ENCODE results near the gene CELSR1.

Gene CELSR1

GRCh38 chr22:46469711-46470110, 67.7 kb downstream of the CELSR1 start:
- TF ChIP-seq, protein P1, sequence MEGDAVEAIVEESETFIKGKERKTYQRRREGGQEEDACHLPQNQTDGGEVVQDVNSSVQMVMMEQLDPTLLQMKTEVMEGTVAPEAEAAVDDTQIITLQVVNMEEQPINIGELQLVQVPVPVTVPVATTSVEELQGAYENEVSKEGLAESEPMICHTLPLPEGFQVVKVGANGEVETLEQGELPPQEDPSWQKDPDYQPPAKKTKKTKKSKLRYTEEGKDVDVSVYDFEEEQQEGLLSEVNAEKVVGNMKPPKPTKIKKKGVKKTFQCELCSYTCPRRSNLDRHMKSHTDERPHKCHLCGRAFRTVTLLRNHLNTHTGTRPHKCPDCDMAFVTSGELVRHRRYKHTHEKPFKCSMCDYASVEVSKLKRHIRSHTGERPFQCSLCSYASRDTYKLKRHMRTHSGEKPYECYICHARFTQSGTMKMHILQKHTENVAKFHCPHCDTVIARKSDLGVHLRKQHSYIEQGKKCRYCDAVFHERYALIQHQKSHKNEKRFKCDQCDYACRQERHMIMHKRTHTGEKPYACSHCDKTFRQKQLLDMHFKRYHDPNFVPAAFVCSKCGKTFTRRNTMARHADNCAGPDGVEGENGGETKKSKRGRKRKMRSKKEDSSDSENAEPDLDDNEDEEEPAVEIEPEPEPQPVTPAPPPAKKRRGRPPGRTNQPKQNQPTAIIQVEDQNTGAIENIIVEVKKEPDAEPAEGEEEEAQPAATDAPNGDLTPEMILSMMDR (IDR thresholded peaks at IDR 0.05; ENCODE audit: extremely low read depth, insufficient read depth, missing control alignments) = no peak
- DNase-seq (ENCODE audit: low spot score) = no peak
- in situ Hi-C loops (cut with MboI; ENCODE audit: low pct_unique_long_range_greater_than_20kb, low sequenced_read_pairs, unreplicated experiment) = no loop called here

DNA sequence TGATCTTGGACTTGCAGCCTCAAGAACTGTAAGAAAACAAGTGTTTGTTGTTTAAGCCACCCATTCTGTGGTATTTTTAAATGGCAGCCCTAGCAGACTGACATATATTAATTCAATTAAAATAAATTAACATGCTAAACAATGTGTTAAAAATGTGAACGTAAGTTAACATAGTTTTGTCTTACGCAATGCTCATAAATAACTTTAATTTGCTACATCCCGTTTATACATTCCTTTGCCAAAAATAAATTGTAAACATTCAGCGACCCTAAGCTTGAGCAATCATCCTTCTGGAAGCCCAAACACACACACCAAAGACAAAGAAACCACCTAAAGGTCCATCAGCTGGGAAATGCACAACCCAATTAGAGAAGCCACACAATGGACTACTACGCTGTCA, 70.4 kb downstream of the CELSR1 start:
- in situ Hi-C loops (cut with MboI; ENCODE audit: low pct_unique_long_range_greater_than_20kb, low sequenced_read_pairs, unreplicated experiment) = no loop called here
- DNase-seq (ENCODE audit: low spot score) = no peak
- TF ChIP-seq, protein P1 (IDR thresholded peaks at IDR 0.05; ENCODE audit: extremely low read depth, insufficient read depth, missing control alignments) = no peak

DNA sequence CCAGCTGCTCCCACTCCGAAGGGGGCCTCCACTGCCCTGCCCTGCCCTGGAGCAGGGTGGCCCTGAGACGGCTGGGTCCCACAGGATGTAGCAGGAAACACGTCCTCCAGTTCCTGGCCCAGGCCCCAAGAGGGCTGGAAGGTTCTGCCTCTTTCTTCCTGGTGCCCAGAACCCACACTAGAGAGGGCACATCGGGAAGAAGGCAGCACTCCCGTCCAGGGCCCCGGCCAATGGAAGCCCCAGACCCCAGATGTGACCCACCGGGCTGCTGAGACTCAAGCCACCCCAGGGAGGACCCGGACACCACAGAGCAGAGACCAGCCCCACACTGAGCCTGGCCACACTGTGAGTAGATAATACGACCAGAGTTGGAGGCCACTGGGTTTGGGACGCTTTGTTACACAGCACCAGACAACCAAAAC, 71.2 kb downstream of the CELSR1 start:
- in situ Hi-C loops (cut with MboI; ENCODE audit: low pct_unique_long_range_greater_than_20kb, low sequenced_read_pairs, unreplicated experiment) = no loop called here
- DNase-seq (ENCODE audit: low spot score) = no peak
- TF ChIP-seq, protein P1 (IDR thresholded peaks at IDR 0.05; ENCODE audit: extremely low read depth, insufficient read depth, missing control alignments) = no peak

- no peak for DNase-seq (ENCODE audit: low spot score)
- TF ChIP-seq, protein P1 (IDR thresholded peaks at IDR 0.05; ENCODE audit: extremely low read depth, insufficient read depth, missing control alignments) = no peak
- in situ Hi-C loops (cut with MboI; ENCODE audit: low pct_unique_long_range_greater_than_20kb, low sequenced_read_pairs, unreplicated experiment) = no loop called here
Observed at GRCh38 chr22:46465793-46466192, 71.6 kb downstream of the CELSR1 start.

- in situ Hi-C loops (cut with MboI; ENCODE audit: low pct_unique_long_range_greater_than_20kb, low sequenced_read_pairs, unreplicated experiment) = no loop called here
- TF ChIP-seq, protein P1 (IDR thresholded peaks at IDR 0.05; ENCODE audit: extremely low read depth, insufficient read depth, missing control alignments) = no peak
Observed at GRCh38 chr22:46465345-46465720, 72.1 kb downstream of the CELSR1 start.

GRCh38 chr22:46464701-46465344, 72.6 kb downstream of the CELSR1 start:
- in situ Hi-C loops (cut with MboI; ENCODE audit: low pct_unique_long_range_greater_than_20kb, low sequenced_read_pairs, unreplicated experiment) = no loop called here
- TF ChIP-seq, protein P1 (IDR thresholded peaks at IDR 0.05; ENCODE audit: extremely low read depth, insufficient read depth, missing control alignments) = no peak
- no peak for DNase-seq (ENCODE audit: low spot score)

More at GRCh38 chr22:46465345-46465720, 72.1 kb downstream of the CELSR1 start:
- DNase-seq (ENCODE audit: low spot score) = no peak

All from GM13977 (cell line).